NCI-H345 (cell line): ENCODE data around the gene NUDCD3.
A peak's percentile ranks its signal among the peaks of the same experiment; 100 is the strongest.

Experiments
- DNase-seq: peaks from one replicate; lab custom pipeline; 2025; lab: John Stamatoyannopoulos, UW

The NUDCD3 gene

GRCh38 chr7:44490351-44491200 lies at the start of gene NUDCD3:
NUDCD3 (minus strand) TSS chr7:44490658; CDS start chr7:44490600, 58 bp downstream.
- peak; percentile 88 for DNase-seq

DNA sequence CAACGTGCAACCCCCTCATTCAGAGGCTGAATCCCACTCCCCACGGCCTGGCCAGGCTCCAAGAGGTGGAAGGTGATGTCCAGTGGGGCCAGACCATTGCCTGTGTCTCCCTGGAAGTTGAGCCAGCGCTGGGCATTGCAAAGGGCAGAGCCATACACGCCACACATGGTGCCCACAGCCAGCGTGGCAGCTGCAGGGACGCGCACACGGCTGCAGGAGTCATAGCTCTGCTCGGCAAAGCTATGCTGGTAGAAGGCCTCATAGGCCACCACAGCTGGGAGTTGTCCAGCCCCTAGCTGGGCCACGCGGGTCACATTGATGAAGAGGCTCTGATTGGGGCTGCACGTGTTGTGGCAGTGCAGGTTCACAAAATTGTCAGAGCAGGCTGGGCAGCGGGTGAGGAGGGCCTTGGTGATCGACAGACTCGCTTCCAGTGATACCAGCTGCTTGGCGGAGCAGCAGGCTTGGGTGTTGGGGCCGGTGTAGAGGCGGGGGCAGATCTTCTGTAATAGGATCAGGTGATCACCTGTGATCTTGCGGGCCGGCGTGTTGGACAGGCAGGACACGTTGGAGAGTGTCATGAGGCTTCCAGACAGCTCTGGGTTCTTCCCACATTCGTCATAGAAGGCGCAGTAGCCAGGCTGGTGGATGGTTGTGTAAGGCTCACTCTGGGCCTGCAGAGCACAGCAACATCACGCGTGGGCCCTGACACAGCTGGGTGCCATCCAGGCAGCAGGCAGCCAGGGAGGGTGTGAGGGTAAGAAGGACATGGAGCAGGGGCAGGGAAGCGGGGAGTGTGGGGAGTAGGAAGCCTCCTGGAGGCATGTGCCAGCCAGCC lies 49.4 kb upstream of the NUDCD3 start:
- no peak for DNase-seq

DNA sequence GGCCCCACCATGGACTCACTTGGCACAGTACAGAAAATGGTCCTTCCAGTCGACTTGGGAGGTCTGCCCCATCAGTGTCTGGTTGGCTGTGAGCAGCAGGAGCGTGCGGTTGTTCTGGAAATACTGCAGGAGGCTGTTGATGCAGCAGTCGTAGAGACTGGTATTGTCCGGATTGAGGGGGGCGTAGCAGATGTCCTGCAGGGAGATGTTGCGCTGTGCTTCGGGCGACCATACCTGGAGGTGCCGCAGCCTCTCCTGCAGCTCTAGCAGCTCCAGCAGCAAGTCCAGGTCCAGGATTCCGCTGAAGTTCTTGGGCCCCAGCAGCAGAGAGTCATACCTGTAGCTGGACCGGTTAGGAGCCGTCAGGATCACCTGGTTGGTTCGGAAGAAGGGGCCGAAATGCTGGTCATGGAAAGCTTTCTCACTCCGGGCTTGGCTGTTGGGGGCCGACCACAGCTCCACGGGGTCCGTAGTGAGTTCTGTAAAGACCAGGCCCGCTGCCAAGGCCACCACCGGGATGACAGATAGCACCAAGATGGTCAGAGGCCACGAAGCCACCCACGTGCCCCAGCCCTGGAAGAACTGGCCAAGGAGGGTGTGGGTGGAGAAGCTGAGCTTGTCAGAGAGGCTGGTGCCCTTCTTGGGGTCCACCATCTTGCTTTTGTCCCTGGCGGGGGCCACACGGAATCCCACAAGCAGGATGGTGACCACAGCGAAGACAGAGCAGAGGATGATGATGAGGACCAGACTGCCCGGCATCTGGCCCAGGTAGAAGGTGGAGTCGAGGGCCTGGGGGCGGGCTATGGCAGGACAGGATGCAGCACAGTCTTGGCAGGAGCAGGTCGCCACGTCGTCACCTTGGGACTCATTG lies 48.6 kb upstream of the NUDCD3 start:
- DNase-seq: no peak

GRCh38 chr7:44538093-44538797 lies 47.8 kb upstream of the NUDCD3 start:
- DNase-seq: no peak

- no peak for DNase-seq
Measured at GRCh38 chr7:44537442-44537841, 47.0 kb upstream of the NUDCD3 start.

DNA sequence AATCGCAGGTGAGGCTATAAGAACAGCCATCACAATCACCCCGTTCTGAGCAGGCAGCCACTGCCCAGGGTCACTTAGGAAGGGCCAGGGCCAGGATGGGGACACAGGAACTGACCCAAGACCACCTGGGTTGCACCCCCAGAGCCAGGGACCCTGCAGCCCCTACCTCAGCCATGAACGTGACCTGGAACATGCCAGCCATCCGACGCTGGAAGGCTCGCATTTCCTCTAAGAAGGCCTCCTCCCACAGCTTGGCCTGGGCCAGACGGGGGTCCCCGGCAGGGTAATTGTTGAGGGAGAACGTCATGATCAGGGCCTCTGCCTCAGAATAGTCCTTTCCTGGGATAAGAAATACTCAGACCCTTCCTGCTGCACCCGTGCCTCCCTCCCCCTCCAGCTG lies 45.6 kb upstream of the NUDCD3 start:
- DNase-seq: no peak

DNA sequence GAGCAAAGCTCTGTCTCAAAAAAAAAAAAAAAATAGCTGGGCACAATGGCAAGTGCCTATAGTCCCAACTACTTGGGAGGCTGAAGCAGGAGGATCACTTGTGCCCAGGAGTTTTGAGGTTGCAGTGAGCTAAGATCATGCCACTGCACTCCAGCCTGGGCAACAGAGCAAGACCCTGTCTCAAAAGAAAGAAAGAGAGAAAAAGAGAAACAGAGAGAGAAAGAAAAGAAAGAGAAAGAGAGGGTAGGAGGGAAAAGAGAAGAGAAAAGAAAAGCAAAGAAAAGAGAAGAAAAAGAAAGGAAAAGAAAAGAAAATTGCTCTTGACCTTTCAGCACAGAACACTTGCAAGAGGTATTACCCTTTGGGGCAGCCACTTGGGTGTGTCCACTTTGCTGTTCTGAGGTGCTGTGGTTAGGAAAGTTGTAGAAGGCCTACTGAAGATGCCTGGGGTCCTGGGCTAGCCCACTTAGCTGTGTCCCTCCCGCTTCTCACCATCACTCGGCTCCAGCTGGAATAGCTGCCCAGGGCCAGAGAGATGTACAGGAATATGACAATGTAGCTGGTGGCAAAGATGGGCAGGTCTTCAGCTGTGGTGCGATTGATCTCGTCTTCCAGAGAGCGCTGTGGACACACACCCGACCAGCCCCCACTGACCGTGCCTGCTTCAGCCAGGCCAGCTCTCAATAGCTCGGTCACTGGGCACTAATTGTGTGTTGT lies 45.0 kb upstream of the NUDCD3 start:
- DNase-seq: no peak

DNA sequence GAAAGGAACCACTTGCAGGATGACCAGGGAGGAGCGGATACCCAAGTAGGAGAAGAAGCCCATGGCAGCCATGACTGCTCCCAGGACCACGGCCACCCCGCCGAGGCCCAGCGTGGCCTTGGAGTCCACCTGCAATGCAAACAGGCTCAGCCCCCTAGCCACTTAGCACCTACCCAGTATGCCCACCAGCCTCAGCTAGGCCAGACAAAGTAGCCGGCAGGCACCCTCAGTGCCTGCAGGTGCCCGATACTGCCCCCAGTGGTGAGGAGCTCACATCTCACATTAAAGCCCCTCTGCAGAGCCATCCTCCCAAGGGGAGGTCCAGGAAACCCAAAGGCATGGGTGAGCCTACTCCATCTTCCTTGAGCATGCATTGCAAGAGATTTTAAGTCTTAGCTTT lies 44.0 kb upstream of the NUDCD3 start:
- DNase-seq: peak; percentile 4

DNA sequence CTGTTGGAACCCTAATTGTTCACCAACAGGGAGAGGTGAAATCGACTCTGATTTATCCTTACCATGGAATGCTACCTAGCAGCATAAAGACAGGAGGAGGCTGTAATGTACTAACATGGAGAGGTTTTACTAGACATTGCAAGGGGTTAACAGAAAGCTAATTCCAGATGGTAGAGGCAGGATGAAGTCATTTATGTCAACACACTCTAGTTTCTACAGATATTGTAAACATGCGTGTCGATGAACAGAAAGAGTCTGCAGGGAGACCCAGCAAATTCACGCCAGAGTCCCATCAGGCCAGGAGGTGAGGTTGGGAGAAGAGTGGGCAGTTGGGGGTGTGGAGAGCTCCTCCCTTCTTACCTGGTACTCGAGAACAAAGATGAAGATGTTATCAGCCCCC lies 43.6 kb upstream of the NUDCD3 start:
- peak; percentile 13 for DNase-seq

DNA sequence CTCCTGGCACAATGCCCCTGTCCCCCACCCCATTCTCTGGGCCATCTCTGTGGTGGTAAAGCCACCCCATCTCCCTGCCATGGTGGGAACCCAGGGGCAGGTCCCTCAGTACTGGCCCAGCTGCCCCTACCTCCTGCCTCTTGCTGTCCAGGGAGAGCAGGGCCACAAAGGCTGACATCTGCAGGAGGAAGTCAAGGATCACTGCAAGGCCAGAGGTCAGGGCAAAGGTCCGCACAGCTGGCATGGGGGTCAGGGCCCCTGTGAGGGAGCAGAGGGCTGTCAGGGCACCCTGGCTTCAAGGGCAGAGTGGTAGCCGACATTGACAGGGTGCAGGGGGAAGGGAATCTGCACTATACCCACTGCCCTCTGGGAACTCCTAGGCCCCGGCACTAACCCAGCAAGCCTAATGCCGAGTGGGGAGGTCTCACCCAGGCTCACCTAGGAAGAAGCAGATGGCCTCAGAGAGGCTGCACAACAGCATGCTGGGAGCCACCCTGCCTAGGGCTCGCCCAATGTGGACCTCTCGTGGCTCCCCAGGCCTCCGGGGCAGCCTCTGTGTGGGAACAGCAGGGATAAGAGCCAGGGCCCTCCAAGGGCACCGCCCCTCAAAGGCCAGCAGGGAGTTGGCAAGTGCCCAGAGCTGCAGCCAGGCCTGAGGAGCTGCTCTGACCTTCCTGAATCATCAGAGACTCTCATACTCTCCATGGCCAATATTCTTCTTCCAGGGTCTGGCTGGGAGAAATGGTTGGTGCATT lies 43.0 kb upstream of the NUDCD3 start:
- DNase-seq: no peak

GRCh38 chr7:44531421-44532380 lies 41.2 kb upstream of the NUDCD3 start:
- DNase-seq: no peak

DNA sequence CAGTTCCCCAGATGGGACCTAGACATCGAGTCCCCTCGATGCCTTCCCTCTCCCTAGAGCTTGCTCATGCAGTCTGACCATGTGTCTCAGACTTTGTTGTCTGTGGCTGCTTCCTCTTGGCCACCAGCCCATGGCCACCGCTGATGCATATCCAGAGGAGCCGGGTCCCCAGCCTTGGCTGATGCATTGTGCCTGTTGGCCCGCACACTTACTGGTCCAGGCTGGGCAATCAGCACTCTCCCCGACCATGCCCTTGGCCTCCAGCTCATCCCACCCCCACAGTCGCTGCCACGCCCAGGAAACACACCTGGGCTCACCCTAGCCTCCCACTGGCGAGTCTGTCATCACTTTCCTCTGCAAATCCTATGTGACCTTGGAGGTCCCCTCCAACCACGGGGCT lies 40.5 kb upstream of the NUDCD3 start:
- no peak for DNase-seq

DNA sequence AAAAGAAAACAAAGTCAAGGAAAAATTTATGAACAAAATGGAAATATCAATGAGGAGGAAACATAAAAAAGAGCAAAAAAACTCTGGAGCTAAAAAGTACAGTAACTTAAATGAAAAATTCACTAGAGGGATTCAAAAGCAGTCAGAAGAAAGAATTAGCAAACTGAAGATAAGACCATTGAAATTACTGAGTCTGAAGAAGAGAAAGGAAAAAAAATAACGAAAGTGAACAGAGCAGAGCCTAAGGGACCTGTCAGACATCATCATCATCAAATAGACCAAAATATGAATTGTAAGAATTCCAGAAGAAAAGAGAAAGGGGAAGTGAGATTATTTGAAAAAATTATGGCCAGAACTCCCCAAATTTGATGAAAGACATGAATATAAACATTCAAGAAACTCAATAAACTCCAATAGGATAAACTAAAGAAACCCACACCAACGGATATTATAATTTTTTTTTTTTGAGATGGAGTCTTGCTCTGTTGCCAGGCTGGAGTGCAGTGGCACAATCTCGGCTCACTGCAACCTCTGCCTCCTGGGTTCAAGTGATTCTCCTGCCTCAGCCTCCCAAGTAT lies 34.4 kb upstream of the NUDCD3 start:
- DNase-seq: no peak

- DNase-seq: no peak
Measured at GRCh38 chr7:44522315-44522714, 31.9 kb upstream of the NUDCD3 start.

DNA sequence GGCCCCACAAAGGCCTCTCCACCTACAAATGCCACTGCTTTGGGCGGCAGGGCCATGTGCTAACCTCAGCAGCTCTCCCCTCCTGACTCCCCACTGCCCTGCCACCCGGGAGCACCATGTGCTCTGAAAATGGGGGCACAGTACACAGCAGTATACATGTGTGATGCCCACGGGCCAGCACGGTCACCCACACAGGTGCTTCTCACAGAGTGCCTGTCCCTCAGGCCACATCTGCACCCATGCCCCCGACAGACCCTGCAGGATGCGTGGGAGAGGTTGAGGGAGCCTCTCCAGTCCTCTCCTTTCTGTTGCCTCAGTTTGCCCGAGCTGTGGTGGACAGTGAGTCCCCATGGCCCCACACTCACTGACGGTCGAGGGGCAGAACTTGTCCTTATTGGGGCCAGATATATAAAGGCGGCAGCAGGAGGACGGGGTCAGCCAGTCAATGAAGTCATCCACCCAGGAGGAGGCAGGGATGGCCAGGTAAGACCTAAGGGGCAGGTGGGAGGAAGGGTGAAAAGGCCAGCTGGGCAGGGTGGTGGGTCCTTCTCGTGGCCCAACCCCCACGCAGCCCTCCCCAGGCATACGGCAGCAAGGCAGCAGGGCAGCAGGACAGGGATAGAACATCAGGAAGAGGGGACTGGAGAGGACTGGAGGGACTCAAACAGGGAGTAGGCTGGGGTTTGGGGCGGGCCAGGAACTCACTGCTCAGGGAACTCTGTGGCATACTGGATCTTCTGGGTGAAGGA lies 31.1 kb upstream of the NUDCD3 start:
- no peak for DNase-seq

DNA sequence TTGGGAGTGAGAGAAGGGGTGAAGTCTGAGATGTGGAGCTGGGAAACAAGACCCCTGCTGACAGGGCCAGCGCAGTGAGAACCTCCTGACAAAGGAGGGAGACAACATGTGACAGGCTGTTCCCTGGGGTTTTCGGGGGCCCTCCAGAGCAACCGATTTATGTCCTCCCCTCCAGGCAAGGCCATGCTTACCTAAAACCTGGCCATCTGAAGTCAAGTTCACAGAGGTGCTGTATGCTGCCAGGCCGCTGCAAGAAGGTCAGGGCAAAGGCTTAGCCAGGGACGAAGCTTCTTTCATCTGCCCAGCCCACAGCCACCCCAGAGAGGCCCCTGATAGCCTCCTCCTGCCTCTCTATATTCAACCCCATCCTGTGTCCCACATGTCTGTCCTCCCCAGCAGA lies 30.1 kb upstream of the NUDCD3 start:
- DNase-seq: no peak

DNA sequence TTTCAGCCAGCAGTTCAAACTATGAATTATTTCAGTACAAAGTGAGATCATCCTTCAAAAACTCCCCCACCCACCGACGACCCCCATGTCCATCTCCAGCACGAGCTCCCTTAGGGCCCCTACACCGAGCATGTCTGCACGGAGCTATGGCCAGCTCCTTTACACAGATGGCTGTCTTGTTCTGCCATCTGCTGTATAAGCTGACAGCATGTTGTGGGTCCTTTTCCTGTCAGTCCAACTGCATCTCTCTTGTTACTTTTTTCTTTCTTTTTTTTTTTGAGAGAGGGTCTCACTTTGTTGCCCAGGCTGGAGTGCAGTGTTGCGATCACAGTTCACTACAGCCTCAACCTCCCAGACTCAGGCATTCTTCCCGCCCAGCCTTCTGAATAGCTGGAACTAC lies 29.1 kb upstream of the NUDCD3 start:
- DNase-seq: no peak

- DNase-seq: no peak
Measured at GRCh38 chr7:44518761-44519160, 28.3 kb upstream of the NUDCD3 start.
